BLaER1 treated with 17β-estradiol and CSF1 and Interleukin-3, amounts not matched to agents 10 nM and 100 nM (cell line): ENCODE data around the gene PRR18.

Experiments
- H3K27ac ChIP-seq, 11 experiments: shearing (Covaris generic); formaldehyde crosslinking; 2 replicates each; pipeline ENCODE4 v1.8.1; 2022
- H3K27me3 ChIP-seq, 11 experiments: shearing (Covaris generic); formaldehyde crosslinking; 2 replicates each; pipeline ENCODE4 v1.8.1; 2022
- H3K36me3 ChIP-seq, 11 experiments: shearing (Covaris generic); formaldehyde crosslinking; 2 replicates each; pipeline ENCODE4 v1.8.1; 2022
- H3K4me1 ChIP-seq, 10 experiments: shearing (Covaris generic); formaldehyde crosslinking; 2 replicates each; pipeline ENCODE4 v1.8.1; 2022
- H3K4me2 ChIP-seq, 11 experiments: shearing (Covaris generic); formaldehyde crosslinking; 2 replicates each; pipeline ENCODE4 v1.8.1; 2022
- H3K4me3 ChIP-seq, 10 experiments: shearing (Covaris generic); formaldehyde crosslinking; 2 replicates each; pipeline ENCODE4 v1.8.1; 2022
- H3K9ac ChIP-seq, 11 experiments: shearing (Covaris generic); formaldehyde crosslinking; 2 replicates each; pipeline ENCODE4 v1.8.1; 2022
- H3K9me3 ChIP-seq, 11 experiments: shearing (Covaris generic); formaldehyde crosslinking; replicated peaks in 1 of 11; 2 replicates each; pipeline ENCODE4 v1.8.1; 2022
- H4K20me1 ChIP-seq, 11 experiments: shearing (Covaris generic); formaldehyde crosslinking; 2 replicates each; pipeline ENCODE4 v1.8.1; 2022
- Cebpa-rat ChIP-seq, 11 experiments: shearing (Covaris generic); IDR thresholded peaks; 2 replicates each; pipeline ENCODE4 v1.8.1; 2022

PRR18 gene

GRCh38 chr6:166323395-166323794 is 15.2 kb upstream of the PRR18 start:
- TF ChIP-seq Cebpa-rat (IDR thresholded peaks at IDR 0.05): no peak
- no peaks in the 10 kb centered on the region for H3K9me3 ChIP-seq
- no peak overlapping the region for H3K4me2 ChIP-seq
- H3K9ac ChIP-seq: no peak overlapping the region
- peaks cover 0 to 8% (median 0%) of the 10 kb centered on the region in 10 experiments; a peak in 1 of 20 replicates for H3K4me1 ChIP-seq
- H3K4me3 ChIP-seq: no peak overlapping the region
- H4K20me1 ChIP-seq: peaks cover 0 to 48% (median 26%) of the 10 kb centered on the region in 11 experiments; a peak in 19 of 22 replicates
- H3K27me3 ChIP-seq: no peaks in the 10 kb centered on the region
- peaks cover 71 to 98% (median 86%) of the 10 kb centered on the region in 11 experiments for H3K36me3 ChIP-seq
- H3K27ac ChIP-seq: no peak overlapping the region

GRCh38 chr6:166318649-166319600 is 10.7 kb upstream of the PRR18 start:
- Histone ChIP-seq H3K27ac (no peak overlapping the region), H3K9me3 (no peaks in the 10 kb centered on the region), H3K27me3 (no peaks in the 10 kb centered on the region), H3K9ac (no peak overlapping the region), H3K36me3 (peaks cover 34 to 59% (median 52%) of the 10 kb centered on the region in 11 experiments), H3K4me1 (peaks cover 0 to 8% (median 0%) of the 10 kb centered on the region in 10 experiments; a peak in 1 of 20 replicates), H3K4me3 (no peak overlapping the region), H3K4me2 (no peak overlapping the region), H4K20me1 (peaks cover 0 to 21% (median 3%) of the 10 kb centered on the region in 11 experiments; a peak in 12 of 22 replicates)
- TF ChIP-seq Cebpa-rat (IDR thresholded peaks at IDR 0.05): no peak

- no peaks in the 10 kb centered on the region for H3K9me3 ChIP-seq
- no peak for TF ChIP-seq Cebpa-rat (IDR thresholded peaks at IDR 0.05)
- no peaks in the 10 kb centered on the region for H3K27me3 ChIP-seq
- H3K4me1 ChIP-seq: peaks cover 0 to 8% (median 0%) of the 10 kb centered on the region in 10 experiments; a peak in 1 of 20 replicates
- H3K4me3 ChIP-seq: no peak overlapping the region
- no peak overlapping the region for H3K4me2 ChIP-seq
- H3K36me3 ChIP-seq: peaks cover 27 to 52% (median 45%) of the 10 kb centered on the region in 11 experiments
- H3K27ac ChIP-seq: no peak overlapping the region
- H3K9ac ChIP-seq: no peak overlapping the region
- H4K20me1 ChIP-seq: peaks cover 0 to 21% (median 0%) of the 10 kb centered on the region in 11 experiments; a peak in 11 of 22 replicates
Observed at GRCh38 chr6:166318227-166318626, 10.0 kb upstream of the PRR18 start.

- Histone ChIP-seq H3K36me3 (peaks cover 22 to 45% (median 38%) of the 10 kb centered on the region in 11 experiments), H3K4me3 (no peak overlapping the region), H3K9me3 (no peaks in the 10 kb centered on the region), H3K27me3 (no peaks in the 10 kb centered on the region), H3K4me2 (no peak overlapping the region), H3K9ac (no peak overlapping the region), H4K20me1 (peaks cover 0 to 21% (median 0%) of the 10 kb centered on the region in 11 experiments; a peak in 10 of 22 replicates), H3K4me1 (peaks cover 0 to 8% (median 0%) of the 10 kb centered on the region in 10 experiments; a peak in 1 of 20 replicates), H3K27ac (no peak overlapping the region)
- TF ChIP-seq Cebpa-rat (IDR thresholded peaks at IDR 0.05): no peak
Observed at GRCh38 chr6:166317261-166318212, 9.3 kb upstream of the PRR18 start.

DNA sequence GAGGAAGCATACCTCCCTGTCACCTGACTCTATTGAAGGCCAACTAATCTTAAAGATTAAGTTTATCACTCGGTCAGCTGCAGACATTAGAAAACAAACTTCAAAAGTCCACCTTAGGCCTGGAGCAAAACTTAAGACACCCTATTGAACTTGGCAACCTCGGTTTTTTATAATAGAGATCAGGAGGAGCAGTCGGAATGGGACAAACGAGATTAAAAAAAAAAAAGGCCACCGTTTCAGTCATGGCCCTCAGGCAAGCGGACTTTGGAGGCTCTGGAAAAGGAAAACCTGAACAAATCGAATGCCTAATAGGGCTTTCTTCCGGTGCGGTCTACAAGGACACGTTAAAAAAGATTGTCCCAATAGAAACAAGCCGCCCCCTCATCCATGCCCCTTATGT is 7.2 kb upstream of the PRR18 start:
- H3K4me2 ChIP-seq: no peak overlapping the region
- H3K27ac ChIP-seq: no peak overlapping the region
- no peak overlapping the region for H3K4me3 ChIP-seq
- peaks cover 0 to 26% (median 0%) of the 10 kb centered on the region in 11 experiments; a peak in 10 of 22 replicates for H4K20me1 ChIP-seq
- peaks cover 0 to 8% (median 0%) of the 10 kb centered on the region in 10 experiments; a peak in 1 of 20 replicates for H3K4me1 ChIP-seq
- no peaks in the 10 kb centered on the region for H3K9me3 ChIP-seq
- no peak overlapping the region for H3K9ac ChIP-seq
- peaks cover 6 to 24% (median 18%) of the 10 kb centered on the region in 11 experiments; a peak in 20 of 22 replicates for H3K36me3 ChIP-seq
- peaks cover 5 to 11% (median 6%) of the 10 kb centered on the region in 11 experiments for H3K27me3 ChIP-seq
- no peak for TF ChIP-seq Cebpa-rat (IDR thresholded peaks at IDR 0.05)

DNA sequence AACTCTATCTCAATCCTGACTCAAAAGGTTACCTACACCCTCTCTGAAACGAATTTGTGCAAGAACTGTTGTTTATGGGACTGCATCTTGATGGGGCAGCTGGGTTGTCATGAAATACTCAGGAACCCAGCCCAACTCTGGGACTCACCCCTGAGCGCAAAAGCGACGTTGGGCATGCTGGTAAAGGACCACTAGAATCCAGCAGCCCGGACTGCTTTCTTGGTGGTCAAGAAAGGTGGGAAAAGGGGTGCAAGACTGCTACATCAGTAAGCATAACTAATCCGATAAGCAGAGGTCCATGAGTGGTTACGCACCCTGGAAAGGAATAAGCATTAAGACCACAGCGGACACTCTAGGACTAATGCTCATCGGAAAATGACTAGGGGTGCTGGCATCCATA is 6.3 kb upstream of the PRR18 start:
- TF ChIP-seq Cebpa-rat (IDR thresholded peaks at IDR 0.05): no peak
- Histone ChIP-seq H3K4me2 (no peak overlapping the region), H3K27me3 (peaks cover 14 to 21% (median 16%) of the 10 kb centered on the region in 11 experiments), H3K36me3 (peaks cover 0 to 18% (median 13%) of the 10 kb centered on the region in 11 experiments; a peak in 15 of 22 replicates), H3K4me3 (no peak overlapping the region), H3K9ac (no peak overlapping the region), H3K9me3 (no peaks in the 10 kb centered on the region), H4K20me1 (peaks cover 0 to 29% (median 0%) of the 10 kb centered on the region in 11 experiments; a peak in 10 of 22 replicates), H3K4me1 (peaks cover 0 to 8% (median 0%) of the 10 kb centered on the region in 10 experiments; a peak in 1 of 20 replicates), H3K27ac (no peak overlapping the region)

DNA sequence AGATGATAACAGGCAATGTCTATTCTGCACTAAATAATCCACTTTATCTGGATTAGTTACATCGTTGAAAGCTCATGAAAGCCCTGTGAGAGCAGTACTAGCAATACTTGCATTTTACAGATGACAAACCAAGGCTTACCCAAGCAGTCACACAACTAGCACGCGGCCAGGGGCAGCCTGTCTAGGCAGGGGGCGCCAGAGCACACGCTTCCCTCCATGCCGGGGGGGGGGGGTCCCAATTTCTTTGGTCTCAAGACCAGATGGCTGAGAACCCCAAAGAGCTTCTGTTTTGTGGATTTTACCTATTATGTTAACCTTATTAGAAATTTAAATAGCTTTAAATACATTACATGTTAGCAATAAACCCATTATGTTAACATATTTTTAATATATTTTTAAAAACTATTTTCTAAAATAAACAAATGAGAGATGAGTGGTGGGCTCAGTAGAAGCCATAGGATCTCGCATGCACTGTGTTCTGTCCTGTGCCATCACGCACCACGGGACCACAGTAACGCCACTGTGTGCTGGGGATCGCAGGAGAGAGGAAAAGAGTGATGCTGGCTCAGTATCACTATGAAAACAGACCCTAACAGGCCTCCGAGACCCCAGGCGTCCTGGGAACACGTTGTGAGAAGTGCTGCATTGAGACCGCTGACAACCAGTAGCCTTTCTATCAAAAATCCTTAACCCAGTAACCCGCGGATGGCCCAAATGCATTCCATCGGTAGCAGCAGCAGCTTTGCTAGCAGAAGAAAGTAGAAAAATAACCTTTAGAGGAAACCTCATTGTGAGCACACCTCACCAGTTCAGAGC is 5.3 kb upstream of the PRR18 start:
- H3K27me3 ChIP-seq: peaks cover 24 to 31% (median 26%) of the 10 kb centered on the region in 11 experiments
- peaks cover 0 to 25% (median 6%) of the 10 kb centered on the region in 11 experiments; a peak in 11 of 22 replicates for H4K20me1 ChIP-seq
- no peaks in the 10 kb centered on the region for H3K9me3 ChIP-seq
- H3K4me2 ChIP-seq: no peak overlapping the region
- no peak overlapping the region for H3K4me3 ChIP-seq
- no peak for TF ChIP-seq Cebpa-rat (IDR thresholded peaks at IDR 0.05)
- H3K4me1 ChIP-seq: peaks cover 0 to 3% (median 2%) of the 10 kb centered on the region in 10 experiments; a peak in 12 of 20 replicates
- H3K36me3 ChIP-seq: peaks cover 0 to 9% (median 4%) of the 10 kb centered on the region in 11 experiments; a peak in 8 of 22 replicates
- no peak overlapping the region for H3K27ac ChIP-seq
- H3K9ac ChIP-seq: no peak overlapping the region

GRCh38 chr6:166312832-166313231 is 4.6 kb upstream of the PRR18 start:
- H3K9ac ChIP-seq: no peak overlapping the region
- no peak for TF ChIP-seq Cebpa-rat (IDR thresholded peaks at IDR 0.05)
- peaks cover 0 to 24% (median 8%) of the 10 kb centered on the region in 11 experiments; a peak in 12 of 22 replicates for H4K20me1 ChIP-seq
- H3K4me2 ChIP-seq: no peak overlapping the region
- peaks cover 31 to 37% (median 32%) of the 10 kb centered on the region in 11 experiments for H3K27me3 ChIP-seq
- H3K27ac ChIP-seq: no peak overlapping the region
- H3K4me1 ChIP-seq: peaks cover 0 to 9% (median 8%) of the 10 kb centered on the region in 10 experiments; a peak in 16 of 20 replicates
- no peak overlapping the region for H3K4me3 ChIP-seq
- H3K36me3 ChIP-seq: peaks cover 0 to 2% (median 0%) of the 10 kb centered on the region in 11 experiments; a peak in 1 of 22 replicates
- H3K9me3 ChIP-seq: no peaks in the 10 kb centered on the region
